Karpas-422 (cell line): ENCODE measurements around the gene LRBA. TPM values are rescaled to one million over a fixed set of nuclear protein-coding genes. Genes with fewer than 3 reads are reported as not detected.

Experiments
- DNase-seq: peaks from one replicate; pipeline ENCODE4 v3.0.0-alpha.2; 2015
- H2AFZ ChIP-seq: fragments of 200-600 bp; sonication (generic); 2 replicates; pipeline ENCODE4 v1.6.1; 2014; ENCODE audit warnings: antibody characterized with exemption, low read length, mixed read lengths
- H3K27ac ChIP-seq: fragments of 200-600 bp; sonication (generic); 2 replicates; pipeline ENCODE4 v1.5.1; 2014; ENCODE audit warnings: mild to moderate bottlenecking, low read length, moderate library complexity
- H3K27me3 ChIP-seq: fragments of 200-600 bp; sonication (generic); 2 replicates; pipeline ENCODE4 v1.6.1; 2014; ENCODE audit warnings: low read length, mixed read lengths
- H3K36me3 ChIP-seq: fragments of 200-600 bp; sonication (generic); 2 replicates; pipeline ENCODE4 v1.6.1; 2014; ENCODE audit warnings: low read length, mixed read lengths; ENCODE audit not compliant: insufficient read depth
- H3K4me1 ChIP-seq: fragments of 200-600 bp; sonication (generic); 2 replicates; pipeline ENCODE4 v1.6.1; 2014; ENCODE audit warnings: mild to moderate bottlenecking, low read length, mixed read lengths
- H3K4me2 ChIP-seq: fragments of 200-600 bp; sonication (generic); 2 replicates; pipeline ENCODE4 v1.6.1; 2014; ENCODE audit warnings: low read length, low read depth, mild to moderate bottlenecking; ENCODE audit not compliant: poor library complexity, severe bottlenecking
- H3K4me3 ChIP-seq: fragments of 200-600 bp; sonication (generic); 2 replicates; pipeline ENCODE4 v1.5.1; 2014; ENCODE audit warnings: mild to moderate bottlenecking, antibody characterized with exemption, low read length, mixed read lengths
- H3K79me2 ChIP-seq: fragments of 200-600 bp; sonication (generic); 2 replicates; pipeline ENCODE4 v1.6.1; 2014; ENCODE audit warnings: mild to moderate bottlenecking, low read length, mixed read lengths
- H3K9ac ChIP-seq: fragments of 200-600 bp; sonication (generic); 2 replicates; pipeline ENCODE4 v1.6.0; 2014; ENCODE audit warnings: low read length
- H3K9me2 ChIP-seq: fragments of 200-600 bp; sonication (generic), shearing (Covaris generic); replicated peaks from 2 replicates; pipeline ENCODE4 v1.6.0; 2014; ENCODE audit warnings: mild to moderate bottlenecking, low read length, moderate library complexity; ENCODE audit not compliant: insufficient read depth
- H3K9me3 ChIP-seq: fragments of 300-700, 200-600 bp; sonication (generic); 2 replicates; pipeline ENCODE4 v1.6.1; 2014; ENCODE audit warnings: low read length, mixed read lengths
- H4K20me1 ChIP-seq: fragments of 200-600 bp; sonication (generic); 2 replicates; pipeline ENCODE4 v1.6.1; 2014; ENCODE audit warnings: mild to moderate bottlenecking, antibody characterized with exemption, low read length, low read depth; ENCODE audit not compliant: insufficient read depth
- total RNA-seq: library from RNA; depleted of rRNA; stranded (reverse); fragments of >200 nt; shearing (Covaris generic); gene quantifications from 2 replicates; pipeline ENCODE4 v1.2.3, GENCODE V29; 2014; ENCODE audit warnings: low replicate concordance

The LRBA gene
- total RNA-seq, 1 experiment from 2014 or later = 131 TPM

GRCh38 chr4:150943126-150943525 lies 72.0 kb downstream of the LRBA start:
- Histone ChIP-seq H3K36me3 (no peaks in the 10 kb centered on the region), H3K9me2 (no peaks in the 10 kb centered on the region), H3K4me2 (no peak overlapping the region), H2AFZ (no peak overlapping the region), H3K9me3 (no peaks in the 10 kb centered on the region), H4K20me1 (no peaks in the 10 kb centered on the region), H3K27me3 (no peaks in the 10 kb centered on the region), H3K4me3 (no peak overlapping the region), H3K9ac (no peak overlapping the region), H3K4me1 (peaks cover 16% of the 10 kb centered on the region), H3K27ac (no peak overlapping the region), H3K79me2 (peaks cover 90% of the 10 kb centered on the region)
- no peak for DNase-seq

GRCh38 chr4:150942539-150942938 lies 72.5 kb downstream of the LRBA start:
- H3K27me3 ChIP-seq = no peaks in the 10 kb centered on the region
- H3K4me1 ChIP-seq = peaks cover 13% of the 10 kb centered on the region
- no peaks in the 10 kb centered on the region for H4K20me1 ChIP-seq
- no peaks in the 10 kb centered on the region for H3K9me3 ChIP-seq
- H3K9me2 ChIP-seq = no peaks in the 10 kb centered on the region
- H3K79me2 ChIP-seq = peaks cover 90% of the 10 kb centered on the region
- no peak overlapping the region for H3K4me3 ChIP-seq
- H3K36me3 ChIP-seq = no peaks in the 10 kb centered on the region
- no peak overlapping the region for H2AFZ ChIP-seq
- H3K9ac ChIP-seq = no peak overlapping the region
- no peak for DNase-seq
- H3K27ac ChIP-seq = no peak overlapping the region
- no peak overlapping the region for H3K4me2 ChIP-seq

GRCh38 chr4:150940123-150940522 lies 75.0 kb downstream of the LRBA start:
- H3K27me3 ChIP-seq = no peaks in the 10 kb centered on the region
- H3K27ac ChIP-seq = no peak overlapping the region
- H3K9ac ChIP-seq = no peak overlapping the region
- H3K4me1 ChIP-seq = peaks cover 22% of the 10 kb centered on the region
- no peaks in the 10 kb centered on the region for H3K9me2 ChIP-seq
- no peak overlapping the region for H3K4me2 ChIP-seq
- H4K20me1 ChIP-seq = no peaks in the 10 kb centered on the region
- no peak for DNase-seq
- no peak overlapping the region for H2AFZ ChIP-seq
- H3K79me2 ChIP-seq = peaks cover 91% of the 10 kb centered on the region
- H3K9me3 ChIP-seq = no peaks in the 10 kb centered on the region
- H3K36me3 ChIP-seq = no peaks in the 10 kb centered on the region
- no peak overlapping the region for H3K4me3 ChIP-seq

GRCh38 chr4:150939530-150939929 lies 75.6 kb downstream of the LRBA start:
- Histone ChIP-seq H3K27ac (no peak overlapping the region), H3K4me2 (no peak overlapping the region), H4K20me1 (no peaks in the 10 kb centered on the region), H2AFZ (no peak overlapping the region), H3K9me3 (no peaks in the 10 kb centered on the region), H3K9me2 (no peaks in the 10 kb centered on the region), H3K4me3 (no peak overlapping the region), H3K4me1 (peaks cover 22% of the 10 kb centered on the region), H3K27me3 (no peaks in the 10 kb centered on the region), H3K79me2 (peaks cover 89% of the 10 kb centered on the region), H3K36me3 (no peaks in the 10 kb centered on the region), H3K9ac (no peak overlapping the region)
- DNase-seq = no peak

- Histone ChIP-seq H3K27me3 (no peaks in the 10 kb centered on the region), H3K4me2 (no peak overlapping the region), H2AFZ (no peak overlapping the region), H3K9ac (no peak overlapping the region), H3K4me3 (no peak overlapping the region), H3K4me1 (peaks cover 22% of the 10 kb centered on the region), H3K9me2 (no peaks in the 10 kb centered on the region), H3K9me3 (no peaks in the 10 kb centered on the region), H3K27ac (no peak overlapping the region), H3K79me2 (peaks cover 89% of the 10 kb centered on the region), H3K36me3 (no peaks in the 10 kb centered on the region), H4K20me1 (no peaks in the 10 kb centered on the region)
- DNase-seq = no peak
Measured at GRCh38 chr4:150938873-150939499, 76.1 kb downstream of the LRBA start.

GRCh38 chr4:150938417-150938816 lies 76.7 kb downstream of the LRBA start:
- H3K79me2 ChIP-seq = peaks cover 89% of the 10 kb centered on the region
- H3K27ac ChIP-seq = no peak overlapping the region
- no peaks in the 10 kb centered on the region for H3K36me3 ChIP-seq
- H3K4me2 ChIP-seq = no peak overlapping the region
- H2AFZ ChIP-seq = no peak overlapping the region
- no peaks in the 10 kb centered on the region for H3K9me2 ChIP-seq
- no peaks in the 10 kb centered on the region for H3K9me3 ChIP-seq
- peaks cover 22% of the 10 kb centered on the region for H3K4me1 ChIP-seq
- no peaks in the 10 kb centered on the region for H3K27me3 ChIP-seq
- H4K20me1 ChIP-seq = no peaks in the 10 kb centered on the region
- DNase-seq = no peak
- H3K9ac ChIP-seq = no peak overlapping the region
- no peak overlapping the region for H3K4me3 ChIP-seq

- Histone ChIP-seq H3K4me3 (no peak overlapping the region), H3K27me3 (no peaks in the 10 kb centered on the region), H3K36me3 (peaks cover under 1% of the 10 kb centered on the region; the same call in 1 of the 2 replicates), H4K20me1 (no peaks in the 10 kb centered on the region), H3K9ac (no peak overlapping the region), H3K4me1 (peaks cover 22% of the 10 kb centered on the region), H3K27ac (no peak overlapping the region), H2AFZ (no peak overlapping the region), H3K4me2 (no peak overlapping the region), H3K9me3 (no peaks in the 10 kb centered on the region), H3K79me2 (peaks cover 93% of the 10 kb centered on the region), H3K9me2 (no peaks in the 10 kb centered on the region)
- no peak for DNase-seq
Measured at GRCh38 chr4:150934022-150934421, 81.1 kb downstream of the LRBA start.

- H3K79me2 ChIP-seq = peaks cover 80% of the 10 kb centered on the region
- no peaks in the 10 kb centered on the region for H4K20me1 ChIP-seq
- no peaks in the 10 kb centered on the region for H3K27me3 ChIP-seq
- no peak overlapping the region for H2AFZ ChIP-seq
- no peak overlapping the region for H3K4me3 ChIP-seq
- peaks cover 9% of the 10 kb centered on the region; the same call in 1 of the 2 replicates for H3K36me3 ChIP-seq
- H3K9me2 ChIP-seq = no peaks in the 10 kb centered on the region
- H3K4me1 ChIP-seq = peaks cover 6% of the 10 kb centered on the region
- H3K9ac ChIP-seq = no peak overlapping the region
- H3K4me2 ChIP-seq = no peak overlapping the region
- no peaks in the 10 kb centered on the region for H3K9me3 ChIP-seq
- H3K27ac ChIP-seq = no peak overlapping the region
- DNase-seq = no peak
Measured at GRCh38 chr4:150931796-150932195, 83.3 kb downstream of the LRBA start.
